GM12878 (cell line): Measurements from ENCODE around the gene LSM3. TPM values are rescaled to one million over a fixed set of nuclear protein-coding genes. Genes with fewer than 3 reads are reported as not detected.

Experiments used
- ATAC-seq: fragments of 200-7000 bp; cut with Tn5 transposase; 3 replicates; pipeline ENCODE4 v1.9.1; 2020; ENCODE audit warnings: mild to moderate bottlenecking, moderate library complexity
- BruUV-seq: library from RNA; stranded (reverse); fragments of 400-500 nt; replicated peaks from 2 replicates; lab custom pipeline; 2021; lab: Mats Ljungman, UMichigan
- CTCF ChIA-PET: fragments of 300-600 bp; sonication (Branson Sonifier 250); formaldehyde crosslinking; extraction: SDS; loops from one replicate; lab custom pipeline; 2021; ENCODE audit warnings: inconsistent platforms; lab: Yijun Ruan, JAX
- POLR2A ChIA-PET: fragments of 350-600 bp; formaldehyde crosslinking; extraction: SDS; loops from one replicate; lab custom pipeline; 2021; ENCODE audit warnings: inconsistent platforms; lab: Charles Lee
- RAD21 ChIA-PET: fragments of 300-600 bp; sonication (Branson Sonifier 250); formaldehyde crosslinking; loops from one replicate; lab custom pipeline; 2023; ENCODE audit warnings: antibody characterized with exemption; ENCODE audit not compliant: unreplicated experiment; lab: Charles Lee
- SMC1A ChIA-PET: fragments of 300-600 bp; sonication (Branson Sonifier 250); formaldehyde crosslinking; loops from one replicate; lab custom pipeline; 2023; ENCODE audit not compliant: unreplicated experiment, uncharacterized antibody; lab: Charles Lee
- DNase-seq: peaks from one replicate; pipeline ENCODE4 v3.0.0-alpha.2; 2011; ENCODE audit warnings: low read depth, low spot score
- FAIRE-seq: peaks from 3 replicates; lab custom pipeline; 2011; peaks lifted over from hg19 to GRCh38; lab: Jason Lieb, UNC
- H2AFZ ChIP-seq: 2 replicates; pipeline ENCODE4 v1.6.0; 2011; ENCODE audit warnings: low read depth, low read length, control low read depth; ENCODE audit not compliant: control insufficient read depth
- H3K27ac ChIP-seq: 2 replicates; pipeline ENCODE4 v1.5.1; 2011; ENCODE audit warnings: control low read depth; ENCODE audit not compliant: control insufficient read depth, insufficient read depth
- H3K27me3 ChIP-seq, 2 experiments: replicated peaks in 1 of 2; 2 replicates each; pipeline versions ENCODE4 v1.6.0 to v1.6.1; 2011; ENCODE audit warnings: low read length in 1 of 2; ENCODE audit not compliant: control insufficient read depth in 2 of 2, insufficient read depth in 2 of 2
- H3K36me3 ChIP-seq, 2 experiments: 2 replicates each; pipeline ENCODE4 v1.5.1; 2011; ENCODE audit warnings: low read length in 1 of 2; ENCODE audit not compliant: control insufficient read depth in 2 of 2, insufficient read depth in 2 of 2
- H3K4me1 ChIP-seq: 2 replicates; pipeline ENCODE4 v1.6.1; 2011; ENCODE audit warnings: mild to moderate bottlenecking, low read length, moderate library complexity, mixed read lengths; ENCODE audit not compliant: control insufficient read depth, insufficient read depth
- H3K4me2 ChIP-seq: 2 replicates; pipeline ENCODE4 v1.6.0; 2011; ENCODE audit warnings: control low read depth; ENCODE audit not compliant: control insufficient read depth, insufficient read depth
- H3K4me3 ChIP-seq: fragments of 200-600 bp; sonication (generic); 2 replicates; pipeline ENCODE4 v1.5.1; 2016
- H3K79me2 ChIP-seq: 2 replicates; pipeline ENCODE4 v1.6.0; 2011; ENCODE audit warnings: low read length; ENCODE audit not compliant: control insufficient read depth, insufficient read depth
- H3K9ac ChIP-seq: 2 replicates; pipeline ENCODE4 v1.8.0; 2011; ENCODE audit warnings: low read length, control low read depth, mixed read lengths; ENCODE audit not compliant: control insufficient read depth, insufficient read depth
- H3K9me3 ChIP-seq: replicated peaks from 3 replicates; pipeline ENCODE4 v1.5.1; 2011; ENCODE audit warnings: mild to moderate bottlenecking, low read length; ENCODE audit not compliant: control insufficient read depth, insufficient read depth
- H4K20me1 ChIP-seq: 2 replicates; pipeline ENCODE4 v1.6.0; 2011; ENCODE audit not compliant: control insufficient read depth, insufficient read depth
- CHD2 ChIP-seq: IDR thresholded peaks from 2 replicates; pipeline ENCODE4 v1.6.1; 2011; ENCODE audit warnings: low read depth, low read length, improper control_type of control experiment, borderline replicate concordance
- GATAD2B ChIP-seq: fragments of 450-650 bp; conservative IDR thresholded peaks from 2 replicates; pipeline ENCODE4 v1.6.1; 2017; ENCODE audit warnings: low read depth, mild to moderate bottlenecking, moderate library complexity
- IRF3 ChIP-seq: fragments of 450-650 bp; IDR thresholded peaks from 2 replicates; pipeline ENCODE4 v1.6.1; 2014; ENCODE audit warnings: mild to moderate bottlenecking
- NFIC ChIP-seq: IDR thresholded peaks from 2 replicates; pipeline ENCODE4 v1.6.1; 2012; ENCODE audit warnings: low read depth, mild to moderate bottlenecking, inconsistent platforms, low read length, moderate library complexity
- RBBP5 ChIP-seq: fragments of 200-600 bp; sonication (generic); conservative IDR thresholded peaks from 2 replicates; pipeline ENCODE4 v1.6.1; 2016
- RELB ChIP-seq: fragments of 450-650 bp; IDR thresholded peaks from 2 replicates; pipeline ENCODE4 v1.6.1; 2017; ENCODE audit warnings: low read depth, mild to moderate bottlenecking, moderate library complexity
- TCF3 ChIP-seq: IDR thresholded peaks from 2 replicates; pipeline ENCODE4 v1.6.1; 2012; ENCODE audit warnings: low read depth, mild to moderate bottlenecking, low read length, borderline replicate concordance; ENCODE audit not compliant: insufficient read depth
- WGBS: methylation state at CpG from one replicate; pipeline ENCODE4 v1.1.6; 2016; ENCODE audit warnings: low lambda C conversion rate; ENCODE audit not compliant: insufficient replicate concordance, insufficient coverage; ENCODE audit errors: missing lambda C conversion rate; 5-methylcytosine and 5-hydroxymethylcytosine counted together
- in situ Hi-C: fragments of 300-500 bp; cut with MboI; formaldehyde crosslinking; loops from 9 replicates; pipeline ENCODE4 v1.14.3; 2018; ENCODE audit warnings: mixed read lengths
- intact Hi-C: fragments of 100-400 bp; cut with micrococcal nuclease; formaldehyde crosslinking; loops from one replicate; pipeline ENCODE4 v1.14.2; 2022; ENCODE audit not compliant: unreplicated experiment
- polyA plus RNA-seq, 11 experiments: library from polyadenylated mRNA; depleted of rRNA in 4 of 11; unstranded in 6 of 11; stranded (reverse) in 5 of 11; fragments of >200 nt; fragmentation: Nextera tagmentation in 4 of 11; fragmentation: Illumina TruSeq in 1 of 11; extraction: Ambion mirVana in 4 of 11; extraction: Trizol in 1 of 11; gene quantifications; 1 replicate in 1 of 11; 2 replicates in 10 of 11; pipeline versions ENCODE4 v1.2.1 to v1.2.3, GENCODE V29; 2011 to 2016; ENCODE audit warnings: inconsistent platforms in 2 of 11, missing spikeins in 2 of 11, low read depth in 1 of 11
- total RNA-seq, 4 experiments: library from RNA; depleted of rRNA in 3 of 4; stranded (reverse); fragments of >200 nt in 3 of 4; fragmentation: Illumina TruSeq in 1 of 4; extraction: Trizol in 1 of 4; gene quantifications; 2 replicates each; pipeline versions ENCODE4 v1.2.1 to v1.2.3, GENCODE V29; 2013 to 2021

LSM3 gene
- total and polyA plus RNA-seq, 10 of the 15 experiments (the other 5 are each of a cell fraction or from before 2014, with no cell fraction given): 15.5 to 111 (median 29.1) TPM

GRCh38 chr3:14161282-14161681 is 17.3 kb upstream of the LSM3 start:
- peaks cover 11 to 41% of the 10 kb centered on the region in 2 experiments for H3K36me3 ChIP-seq
- POLR2A ChIA-PET: no interaction called here
- SMC1A ChIA-PET: no interaction called here
- BruUV-seq: no TSS peak
- no peak overlapping the region for H3K9ac ChIP-seq
- in situ Hi-C loops: no loop called here
- FAIRE-seq (no peak), DNase-seq (no peak), ATAC-seq (no peak)
- no peak overlapping the region for H2AFZ ChIP-seq
- H3K4me2 ChIP-seq: no peak overlapping the region
- no peaks in the 10 kb centered on the region for H3K27me3 ChIP-seq
- no peaks in the 10 kb centered on the region for H3K79me2 ChIP-seq
- no peak for TF ChIP-seq GATAD2B
- TF ChIP-seq NFIC: no peak
- TF ChIP-seq RBBP5: no peak
- no peak for TF ChIP-seq TCF3
- no peak for TF ChIP-seq IRF3
- no peak for TF ChIP-seq RELB
- TF ChIP-seq CHD2: no peak
- no peaks in the 10 kb centered on the region for H4K20me1 ChIP-seq
- no peak overlapping the region for H3K4me3 ChIP-seq
- peaks cover 9% of the 10 kb centered on the region; the same call in 2 of the 3 replicates for H3K9me3 ChIP-seq
- CTCF ChIA-PET: interaction anchor here (1.6 kb wide), 1 partner anchor 13 kb away, joined by 3 read pairs; no protein-coding TSS in a partner anchor
- no peaks in the 10 kb centered on the region for H3K4me1 ChIP-seq
- H3K27ac ChIP-seq: no peak overlapping the region
- 97% methylated on average over 2 of the region's 2 CpGs for WGBS
- intact Hi-C loops: no loop called here
- RAD21 ChIA-PET: no interaction called here
